Activated CD4-positive, alpha-beta memory T cell treated with anti-CD3 and anti-CD28 coated beads for 36 hours (primary cell): ENCODE results near the gene ATP2C1. TPM values are rescaled to one million over a fixed set of nuclear protein-coding genes. Genes with fewer than 3 reads are reported as not detected.
A peak's percentile ranks its signal among the peaks of the same experiment; 100 is the strongest.

Experiments used
- CTCF ChIA-PET: fragments of 350-600 bp; sonication (Branson Sonifier 250); formaldehyde crosslinking; loops from one replicate; lab custom pipeline; 2021; ENCODE audit warnings: antibody characterized with exemption, inconsistent platforms; lab: Charles Lee
- POLR2A ChIA-PET: fragments of 350-600 bp; sonication (Branson Sonifier 250); formaldehyde crosslinking; loops from one replicate; lab custom pipeline; 2021; ENCODE audit warnings: antibody characterized with exemption; lab: Charles Lee
- DNase-seq: peaks from one replicate; pipeline ENCODE4 v3.0.0-alpha.2; 2020
- H3K27ac Mint-ChIP-seq: one replicate; pipeline ENCODE4 v1.8.0; 2021; ENCODE audit warnings: mixed read lengths
- H3K27me3 Mint-ChIP-seq: one replicate; pipeline ENCODE4 v1.8.0; 2021; ENCODE audit warnings: mixed read lengths
- H3K36me3 Mint-ChIP-seq: one replicate; pipeline ENCODE4 v1.8.0; 2021; ENCODE audit warnings: mixed read lengths
- H3K4me1 Mint-ChIP-seq: one replicate; pipeline ENCODE4 v1.8.0; 2021; ENCODE audit warnings: low read depth, mixed read lengths
- H3K4me3 Mint-ChIP-seq: one replicate; pipeline ENCODE4 v1.8.0; 2021; ENCODE audit warnings: mild to moderate bottlenecking, mixed read lengths
- H3K9me3 Mint-ChIP-seq: one replicate; pipeline ENCODE4 v1.8.0; 2021; ENCODE audit warnings: mixed read lengths
- intact Hi-C: fragments of 100-400 bp; cut with micrococcal nuclease; formaldehyde crosslinking; loops from one replicate; pipeline ENCODE4 v1.15.1; 2023
- total RNA-seq, 2 experiments: library from RNA; stranded (reverse); gene quantifications; one replicate each; pipeline ENCODE4 v1.2.3, GENCODE V29; 2021

The ATP2C1 gene
- total RNA-seq, 2 experiments from 2014 or later, result 49.8 to 53.2 TPM

GRCh38 chr3:130997289-130997688 lies 103.4 kb downstream of the ATP2C1 start:
- H3K27ac Mint-ChIP-seq, result no peak overlapping the region
- no peaks in the 10 kb centered on the region for H3K27me3 Mint-ChIP-seq
- POLR2A ChIA-PET, result no interaction called here
- no peaks in the 10 kb centered on the region for H3K9me3 Mint-ChIP-seq
- CTCF ChIA-PET, result no interaction called here
- H3K36me3 Mint-ChIP-seq, result peaks cover 18% of the 10 kb centered on the region
- DNase-seq, result no peak
- no peaks in the 10 kb centered on the region for H3K4me1 Mint-ChIP-seq
- intact Hi-C loops, result no loop called here
- no peak overlapping the region for H3K4me3 Mint-ChIP-seq

GRCh38 chr3:131001071-131001470 lies 107.2 kb downstream of the ATP2C1 start:
- Mint-ChIP-seq H3K27me3 (no peaks in the 10 kb centered on the region), H3K27ac (no peak overlapping the region), H3K4me3 (no peak overlapping the region), H3K4me1 (no peaks in the 10 kb centered on the region), H3K36me3 (peaks cover 27% of the 10 kb centered on the region), H3K9me3 (no peaks in the 10 kb centered on the region)
- intact Hi-C loops, result no loop called here
- ChIA-PET CTCF (no interaction called here), POLR2A (no interaction called here)
- no peak for DNase-seq

- Mint-ChIP-seq H3K27me3 (no peaks in the 10 kb centered on the region), H3K4me1 (peaks cover 8% of the 10 kb centered on the region), H3K36me3 (peaks cover 26% of the 10 kb centered on the region), H3K9me3 (no peaks in the 10 kb centered on the region), H3K4me3 (no peak overlapping the region), H3K27ac (no peak overlapping the region)
- no peak for DNase-seq
- ChIA-PET POLR2A (no interaction called here), CTCF (interaction anchor here (0.7 to 1.3 kb wide), 2 partner anchors 10 to 28 kb away, joined by 3 read pairs; no protein-coding TSS in a partner anchor)
- intact Hi-C loops, result no loop called here
These were observed 110.7 kb downstream of the ATP2C1 start for GRCh38 chr3:131004603-131005002.

- H3K27me3 Mint-ChIP-seq, result no peaks in the 10 kb centered on the region
- peaks cover 29% of the 10 kb centered on the region for H3K36me3 Mint-ChIP-seq
- POLR2A ChIA-PET, result no interaction called here
- peaks cover 8% of the 10 kb centered on the region for H3K4me1 Mint-ChIP-seq
- H3K27ac Mint-ChIP-seq, result no peak overlapping the region
- CTCF ChIA-PET, result no interaction called here
- DNase-seq, result no peak
- H3K9me3 Mint-ChIP-seq, result no peaks in the 10 kb centered on the region
- H3K4me3 Mint-ChIP-seq, result no peak overlapping the region
- intact Hi-C loops, result no loop called here
These were observed 113.4 kb downstream of the ATP2C1 start for GRCh38 chr3:131007256-131007655.

- ChIA-PET POLR2A (no interaction called here), CTCF (no interaction called here)
- no peaks in the 10 kb centered on the region for H3K9me3 Mint-ChIP-seq
- H3K27ac Mint-ChIP-seq, result no peak overlapping the region
- intact Hi-C loops, result no loop called here
- no peak overlapping the region for H3K4me3 Mint-ChIP-seq
- peaks cover 29% of the 10 kb centered on the region for H3K36me3 Mint-ChIP-seq
- no peak for DNase-seq
- H3K27me3 Mint-ChIP-seq, result no peaks in the 10 kb centered on the region
- H3K4me1 Mint-ChIP-seq, result peaks cover 8% of the 10 kb centered on the region
These were observed 113.9 kb downstream of the ATP2C1 start for GRCh38 chr3:131007782-131008181.

GRCh38 chr3:131008326-131008725 lies 114.4 kb downstream of the ATP2C1 start:
- Mint-ChIP-seq H3K27ac (no peak overlapping the region), H3K27me3 (no peaks in the 10 kb centered on the region), H3K4me1 (peaks cover 9% of the 10 kb centered on the region), H3K4me3 (no peak overlapping the region), H3K9me3 (no peaks in the 10 kb centered on the region), H3K36me3 (peaks cover 35% of the 10 kb centered on the region)
- CTCF ChIA-PET, result no interaction called here
- POLR2A ChIA-PET, result no interaction called here
- DNase-seq, result no peak
- intact Hi-C loops, result no loop called here

- H3K27ac Mint-ChIP-seq, result no peak overlapping the region
- H3K4me1 Mint-ChIP-seq, result peaks cover 10% of the 10 kb centered on the region
- no peak overlapping the region for H3K4me3 Mint-ChIP-seq
- CTCF ChIA-PET, result no interaction called here
- DNase-seq, result no peak
- no peaks in the 10 kb centered on the region for H3K9me3 Mint-ChIP-seq
- POLR2A ChIA-PET, result interaction anchor here (1.1 to 1.9 kb wide), 2 partner anchors 16 to 160 kb away, joined by 3 to 6 read pairs; partner anchors contain the start of genes ASTE1 and NEK11
- H3K27me3 Mint-ChIP-seq, result no peaks in the 10 kb centered on the region
- intact Hi-C loops, result no loop called here
- H3K36me3 Mint-ChIP-seq, result peaks cover 29% of the 10 kb centered on the region
These were observed 115.8 kb downstream of the ATP2C1 start for GRCh38 chr3:131009698-131010097.

- intact Hi-C loops, result no loop called here
- no peak overlapping the region for H3K4me3 Mint-ChIP-seq
- CTCF ChIA-PET, result interaction anchor here (1.4 kb wide), 1 partner anchor 14 kb away, joined by 3 read pairs; no protein-coding TSS in a partner anchor
- H3K36me3 Mint-ChIP-seq, result peaks cover 29% of the 10 kb centered on the region
- H3K9me3 Mint-ChIP-seq, result no peaks in the 10 kb centered on the region
- POLR2A ChIA-PET, result no interaction called here
- H3K27me3 Mint-ChIP-seq, result no peaks in the 10 kb centered on the region
- no peak overlapping the region for H3K27ac Mint-ChIP-seq
- peaks cover 36% of the 10 kb centered on the region for H3K4me1 Mint-ChIP-seq
- DNase-seq, result no peak
These were observed 125.1 kb downstream of the ATP2C1 start for GRCh38 chr3:131018970-131019369.

GRCh38 chr3:131020122-131020693 lies 126.3 kb downstream of the ATP2C1 start:
- ChIA-PET POLR2A (no interaction called here), CTCF (interaction anchor here (1.4 kb wide), 1 partner anchor 13 kb away, joined by 3 read pairs; no protein-coding TSS in a partner anchor)
- intact Hi-C loops, result no loop called here
- Mint-ChIP-seq H3K27ac (no peak overlapping the region), H3K27me3 (no peaks in the 10 kb centered on the region), H3K4me1 (peaks cover 48% of the 10 kb centered on the region), H3K9me3 (no peaks in the 10 kb centered on the region), H3K36me3 (peaks cover 36% of the 10 kb centered on the region), H3K4me3 (no peak overlapping the region)
- DNase-seq, result no peak

GRCh38 chr3:131025539-131025938 lies 131.7 kb downstream of the ATP2C1 start:
- peaks cover 24% of the 10 kb centered on the region for H3K36me3 Mint-ChIP-seq
- H3K27me3 Mint-ChIP-seq, result no peaks in the 10 kb centered on the region
- intact Hi-C loops, result loop anchor here (5.0 kb wide), 2 partner anchors 118 to 173 kb away; no protein-coding TSS in a partner anchor
- no peak for DNase-seq
- peak overlapping the region; percentile 84 for H3K4me3 Mint-ChIP-seq
- no peaks in the 10 kb centered on the region for H3K9me3 Mint-ChIP-seq
- CTCF ChIA-PET, result interaction anchor here (0.9 to 2.6 kb wide), 3 partner anchors 8 to 65 kb away, joined by 3 to 11 read pairs (median 9); no protein-coding TSS in a partner anchor
- H3K4me1 Mint-ChIP-seq, result peaks cover 50% of the 10 kb centered on the region
- peak overlapping the region; percentile 90 for H3K27ac Mint-ChIP-seq
- POLR2A ChIA-PET, result interaction anchor here (1.0 to 2.5 kb wide), 4 partner anchors 9 to 132 kb away, joined by 3 to 12 read pairs (median 5); partner anchors contain the start of gene ATP2C1

GRCh38 chr3:131026321-131027151 lies 132.7 kb downstream of the ATP2C1 start, which contains the start of the genes ASTE1 and NEK11:
ASTE1 (minus strand) TSS chr3:131026825; CDS start chr3:131025306, 1,519 bp downstream.
NEK11 (plus strand) TSS chr3:131026877; CDS start chr3:131029709, 2,832 bp downstream.
- POLR2A ChIA-PET, result interaction anchor here (0.8 to 2.5 kb wide), 7 partner anchors 8 to 133 kb away, joined by 3 to 12 read pairs (median 4); partner anchors contain the start of gene ATP2C1
- H3K9me3 Mint-ChIP-seq, result no peaks in the 10 kb centered on the region
- H3K4me1 Mint-ChIP-seq, result peaks cover 41% of the 10 kb centered on the region
- intact Hi-C loops, result loop anchor here (1.0 to 5.0 kb wide), 7 partner anchors 119 to 1390 kb away; partner anchors contain the start of genes DNAJC13, MRPL3, NUDT16 and PIK3R4
- no peaks in the 10 kb centered on the region for H3K27me3 Mint-ChIP-seq
- peak within 1 kb of the TSS; percentile 84 for H3K4me3 Mint-ChIP-seq
- H3K27ac Mint-ChIP-seq, result peak within 1 kb of the TSS; percentile 90
- DNase-seq, result peak; percentile 94
- peaks cover 24% of the 10 kb centered on the region for H3K36me3 Mint-ChIP-seq
- CTCF ChIA-PET, result interaction anchor here (1.3 to 2.2 kb wide), 2 partner anchors 13 to 134 kb away, joined by 3 to 9 read pairs; no protein-coding TSS in a partner anchor

- intact Hi-C loops, result loop anchor here (5.0 kb wide), 2 partner anchors 122 to 177 kb away; no protein-coding TSS in a partner anchor
These were observed 135.0 kb downstream of the ATP2C1 start for GRCh38 chr3:131028844-131029243.

More at GRCh38 chr3:131028844-131029243, 135.0 kb downstream of the ATP2C1 start:
- no peak overlapping the region for H3K4me3 Mint-ChIP-seq
- peaks cover 30% of the 10 kb centered on the region for H3K4me1 Mint-ChIP-seq
- ChIA-PET POLR2A (no interaction called here), CTCF (no interaction called here)
- no peaks in the 10 kb centered on the region for H3K9me3 Mint-ChIP-seq
- no peak for DNase-seq
- H3K27ac Mint-ChIP-seq, result no peak overlapping the region
- H3K36me3 Mint-ChIP-seq, result peaks cover 16% of the 10 kb centered on the region
- no peaks in the 10 kb centered on the region for H3K27me3 Mint-ChIP-seq
